ENCODE measurements around the gene CGAS.
"Not testable (repeated sequence)": the region's sequence is repeated elsewhere in the genome, so short reads cannot be mapped to it uniquely, and the experiment has no call there.

CGAS gene

GRCh38 chr6:73452107-73452461, at the start of gene CGAS:
Gene CGAS, minus strand, starts transcription at chr6:73452297. Its CDS starts 116 bp downstream, at chr6:73452181.
- intact Hi-C loops (cut with DNase I): no loop called here
- peak in 7 of 10 donors; percentile 6 to 88 (median 43) for DNase-seq

GRCh38 chr6:73497915-73498314, 45.8 kb upstream of the CGAS start:
- DNase-seq: no peak
- intact Hi-C loops (cut with DNase I): no loop called here

- no peak for DNase-seq
- intact Hi-C loops (cut with DNase I): no loop called here
Measured at GRCh38 chr6:73491377-73491776, 39.3 kb upstream of the CGAS start.

- no peak for DNase-seq
- intact Hi-C loops (cut with DNase I): no loop called here
Measured at GRCh38 chr6:73487473-73487872, 35.4 kb upstream of the CGAS start.

GRCh38 chr6:73484438-73484837, 32.3 kb upstream of the CGAS start:
- intact Hi-C loops (cut with DNase I): no loop called here
- no peak for DNase-seq

- no peak for DNase-seq
- intact Hi-C loops (cut with DNase I): no loop called here
Measured at GRCh38 chr6:73481969-73482368, 29.9 kb upstream of the CGAS start.

- intact Hi-C loops (cut with DNase I): no loop called here
- DNase-seq: no peak
Measured at GRCh38 chr6:73477407-73477806, 25.3 kb upstream of the CGAS start.

- intact Hi-C loops (cut with DNase I): no loop called here
- no peak for DNase-seq
Measured at GRCh38 chr6:73476723-73477122, 24.6 kb upstream of the CGAS start.

- no peak for DNase-seq
- intact Hi-C loops (cut with DNase I): no loop called here
Measured at GRCh38 chr6:73471686-73472290, 19.7 kb upstream of the CGAS start.

GRCh38 chr6:73461537-73462350, 9.6 kb upstream of the CGAS start, which contains the start of gene MTO1:
Gene MTO1, plus strand, starts transcription at chr6:73461737. Its CDS starts 118 bp downstream, at chr6:73461855.
- peak; percentile 77 to 98 (median 90) for DNase-seq
- intact Hi-C loops (cut with DNase I): no loop called here

GRCh38 chr6:73460056-73460455, 8.0 kb upstream of the CGAS start:
- intact Hi-C loops (cut with DNase I): no loop called here
- peak in 7 of 10 donors; percentile 16 to 91 (median 56) for DNase-seq

GRCh38 chr6:73459474-73459873, 7.4 kb upstream of the CGAS start:
- intact Hi-C loops (cut with DNase I); DNase-seq: not testable (repeated sequence)

- no peak for DNase-seq
Measured at GRCh38 chr6:73455865-73456629, 4.0 kb upstream of the CGAS start.

GRCh38 chr6:73451223-73452106, 632 bp downstream of the CGAS start:
- peak in 3 of 10 donors; percentile 27 to 85 (median 73) for DNase-seq
- intact Hi-C loops (cut with DNase I): no loop called here

More at GRCh38 chr6:73455865-73456629, 4.0 kb upstream of the CGAS start:
- intact Hi-C loops (cut with DNase I): no loop called here

- DNase-seq: no peak
- intact Hi-C loops (cut with DNase I): no loop called here
Measured at GRCh38 chr6:73443555-73443954, 8.5 kb downstream of the CGAS start.

- intact Hi-C loops (cut with DNase I): no loop called here
- no peak for DNase-seq
Measured at GRCh38 chr6:73435236-73435635, 16.9 kb downstream of the CGAS start.

GRCh38 chr6:73421534-73421933, 30.6 kb downstream of the CGAS start:
- intact Hi-C loops (cut with DNase I): no loop called here
- no peak for DNase-seq

GRCh38 chr6:73418081-73418741, 33.9 kb downstream of the CGAS start:
- DNase-seq: no peak
- intact Hi-C loops (cut with DNase I): no loop called here

- no peak for DNase-seq
- intact Hi-C loops (cut with DNase I): no loop called here
Measured at GRCh38 chr6:73413102-73413501, 39.0 kb downstream of the CGAS start.

- intact Hi-C loops (cut with DNase I): no loop called here
- DNase-seq: no peak
Measured at GRCh38 chr6:73409395-73409794, 42.7 kb downstream of the CGAS start.
